IPS-18a (cell line): ENCODE data around the gene TAX1BP3.

Source experiments
- H3K27ac ChIP-seq: one replicate; pipeline ENCODE4 v1.5.1; 2013; ENCODE audit warnings: low read length
- H3K27me3 ChIP-seq: one replicate; pipeline ENCODE4 v1.6.1; 2013; ENCODE audit warnings: mild to moderate bottlenecking, low read length; ENCODE audit not compliant: control insufficient read depth, insufficient read depth
- H3K36me3 ChIP-seq: one replicate; pipeline ENCODE4 v1.6.1; 2013; ENCODE audit warnings: low read depth, low read length; ENCODE audit not compliant: control insufficient read depth
- H3K4me1 ChIP-seq: one replicate; pipeline ENCODE4 v1.6.1; 2013; ENCODE audit warnings: low read depth, low read length; ENCODE audit not compliant: control insufficient read depth
- H3K4me3 ChIP-seq: one replicate; pipeline ENCODE4 v1.5.1; 2013; ENCODE audit warnings: low read length
- H3K9ac ChIP-seq: one replicate; pipeline ENCODE4 v1.6.1; 2013; ENCODE audit warnings: mild to moderate bottlenecking, low read length, moderate library complexity
- H3K9me3 ChIP-seq: one replicate; pipeline ENCODE4 v1.6.1; 2013; ENCODE audit warnings: low read depth, low read length; ENCODE audit not compliant: control insufficient read depth

TAX1BP3 gene

DNA sequence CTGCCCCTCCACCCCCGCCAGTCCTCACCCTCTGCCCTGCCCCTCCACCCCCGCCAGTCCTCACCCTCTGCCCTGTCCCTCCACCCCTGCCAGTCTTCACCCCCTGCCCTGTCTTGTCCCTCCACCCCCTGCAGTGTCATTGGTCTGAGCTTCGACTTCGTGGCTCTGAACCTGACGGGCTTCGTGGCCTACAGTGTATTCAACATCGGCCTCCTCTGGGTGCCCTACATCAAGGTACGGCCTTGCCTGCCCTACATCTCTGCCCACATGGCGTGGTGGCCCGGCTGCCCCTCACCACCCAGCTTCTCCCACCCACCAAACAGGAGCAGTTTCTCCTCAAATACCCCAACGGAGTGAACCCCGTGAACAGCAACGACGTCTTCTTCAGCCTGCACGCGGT lies 12.0 kb downstream of the TAX1BP3 start:
- Histone ChIP-seq H3K4me3 (no peak overlapping the region), H3K36me3 (no peaks in the 10 kb centered on the region), H3K27me3 (no peaks in the 10 kb centered on the region), H3K4me1 (no peaks in the 10 kb centered on the region), H3K27ac (no peak overlapping the region), H3K9ac (no peak overlapping the region), H3K9me3 (no peaks in the 10 kb centered on the region)

DNA sequence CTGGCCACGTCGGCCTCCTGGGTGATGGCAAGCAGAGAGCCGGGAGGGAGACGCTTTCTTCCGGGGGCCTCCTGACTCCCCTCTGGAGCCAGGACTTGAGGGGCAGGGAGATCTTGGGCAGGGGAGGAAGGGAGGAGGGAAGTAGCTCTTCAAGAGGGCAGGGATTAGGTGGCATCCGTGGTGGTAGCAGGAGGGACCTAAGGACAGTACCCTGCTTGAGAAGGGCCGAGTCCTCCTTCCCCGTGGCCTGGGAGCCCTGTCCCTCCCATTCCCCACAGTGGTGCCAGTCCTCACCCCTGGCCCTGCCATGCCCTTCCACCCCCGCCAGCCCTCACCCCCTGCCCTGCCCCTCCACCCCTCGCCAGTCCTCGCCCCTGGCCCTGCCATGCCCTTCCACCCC lies 12.6 kb downstream of the TAX1BP3 start:
- Histone ChIP-seq H3K27me3 (no peaks in the 10 kb centered on the region), H3K4me1 (no peaks in the 10 kb centered on the region), H3K9me3 (no peaks in the 10 kb centered on the region), H3K36me3 (no peaks in the 10 kb centered on the region), H3K4me3 (no peak overlapping the region), H3K27ac (no peak overlapping the region), H3K9ac (no peak overlapping the region)

DNA sequence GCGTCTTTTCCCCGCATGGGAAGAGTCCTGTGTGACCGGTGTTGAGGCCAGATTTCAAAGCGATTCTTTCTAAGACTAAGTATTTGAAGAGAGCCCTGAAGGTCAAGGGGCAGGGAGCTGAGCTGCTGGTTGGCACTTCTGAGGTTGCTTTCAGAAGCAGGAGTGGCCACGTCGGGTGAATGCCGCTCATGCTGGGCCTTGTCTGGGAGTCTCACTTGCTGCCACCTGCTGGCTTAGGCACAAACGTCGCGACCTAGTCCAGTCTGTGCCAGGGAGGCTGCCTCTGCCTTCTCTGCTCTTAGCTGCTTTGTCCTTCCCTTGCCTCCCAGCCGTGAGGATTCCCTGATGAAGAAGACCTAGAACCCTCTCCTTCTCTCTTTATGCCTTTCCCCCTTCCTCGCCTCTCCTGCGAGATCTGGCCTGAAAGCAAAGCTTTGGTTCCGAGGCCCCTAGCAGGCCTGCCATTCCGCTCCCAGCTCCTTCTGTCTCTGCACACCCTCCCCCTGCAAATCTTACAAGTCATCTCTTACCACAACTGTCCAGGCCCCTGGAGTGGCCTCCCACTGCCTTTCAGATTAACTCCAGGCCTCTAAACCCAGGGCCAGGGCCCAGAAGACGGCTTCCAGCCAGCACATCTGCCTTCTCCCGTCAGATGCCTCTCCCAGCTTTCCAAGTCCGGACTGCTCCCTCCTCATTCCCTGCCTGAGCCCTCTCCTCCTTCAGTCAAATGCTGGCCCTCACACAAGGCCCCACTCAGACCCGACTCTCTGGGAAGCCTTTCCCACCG lies 20.4 kb downstream of the TAX1BP3 start:
- H3K4me1 ChIP-seq, result no peaks in the 10 kb centered on the region
- no peak overlapping the region for H3K4me3 ChIP-seq
- H3K27me3 ChIP-seq, result no peaks in the 10 kb centered on the region
- H3K9ac ChIP-seq, result no peak overlapping the region
- no peaks in the 10 kb centered on the region for H3K9me3 ChIP-seq
- H3K27ac ChIP-seq, result no peak overlapping the region
- H3K36me3 ChIP-seq, result peaks cover 2% of the 10 kb centered on the region

DNA sequence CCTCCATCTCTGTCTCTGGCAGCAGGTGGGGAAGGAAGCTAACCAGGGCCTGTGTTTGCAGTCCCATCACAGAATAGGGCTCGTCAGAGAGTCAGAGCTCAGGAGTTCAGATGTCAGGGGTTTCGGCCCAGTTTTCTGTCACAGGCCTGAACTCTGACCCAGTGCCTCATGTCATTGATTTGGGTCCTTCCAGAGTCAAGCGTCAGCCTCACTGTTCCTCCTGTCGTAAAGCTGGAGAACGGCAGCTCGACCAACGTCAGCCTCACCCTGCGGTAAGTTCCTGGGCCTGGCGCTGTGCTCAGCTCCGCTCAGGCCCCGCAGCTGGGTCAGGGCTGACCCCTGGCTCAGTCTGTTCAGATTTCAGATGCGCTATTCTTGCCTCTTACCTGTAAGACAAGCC lies 21.1 kb downstream of the TAX1BP3 start:
- H3K9ac ChIP-seq, result no peak overlapping the region
- H3K36me3 ChIP-seq, result peaks cover 2% of the 10 kb centered on the region
- no peak overlapping the region for H3K27ac ChIP-seq
- no peaks in the 10 kb centered on the region for H3K27me3 ChIP-seq
- no peak overlapping the region for H3K4me3 ChIP-seq
- no peaks in the 10 kb centered on the region for H3K9me3 ChIP-seq
- H3K4me1 ChIP-seq, result no peaks in the 10 kb centered on the region

DNA sequence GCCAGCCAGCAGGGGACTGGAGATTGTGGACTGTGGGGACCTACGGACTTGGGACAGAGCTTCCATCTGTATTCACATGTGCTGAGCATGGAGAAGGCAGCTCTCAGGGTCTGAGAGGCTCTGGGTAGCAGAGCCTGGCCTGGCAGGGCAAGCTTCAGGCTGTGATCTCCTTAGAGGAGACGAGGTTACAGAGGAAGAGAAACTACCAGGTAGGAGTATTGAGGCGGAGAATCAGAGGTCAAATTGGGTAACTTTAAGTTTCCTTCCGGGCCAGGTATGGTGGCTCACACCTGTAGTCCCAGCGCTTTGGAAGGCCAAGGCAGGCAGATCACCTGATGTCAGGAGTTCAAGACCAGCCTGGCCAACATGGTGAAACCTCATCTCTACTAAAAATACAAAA lies 23.1 kb downstream of the TAX1BP3 start:
- Histone ChIP-seq H3K36me3 (peaks cover 2% of the 10 kb centered on the region), H3K4me3 (no peak overlapping the region), H3K27me3 (no peaks in the 10 kb centered on the region), H3K4me1 (no peaks in the 10 kb centered on the region), H3K9me3 (no peaks in the 10 kb centered on the region), H3K9ac (no peak overlapping the region), H3K27ac (no peak overlapping the region)

DNA sequence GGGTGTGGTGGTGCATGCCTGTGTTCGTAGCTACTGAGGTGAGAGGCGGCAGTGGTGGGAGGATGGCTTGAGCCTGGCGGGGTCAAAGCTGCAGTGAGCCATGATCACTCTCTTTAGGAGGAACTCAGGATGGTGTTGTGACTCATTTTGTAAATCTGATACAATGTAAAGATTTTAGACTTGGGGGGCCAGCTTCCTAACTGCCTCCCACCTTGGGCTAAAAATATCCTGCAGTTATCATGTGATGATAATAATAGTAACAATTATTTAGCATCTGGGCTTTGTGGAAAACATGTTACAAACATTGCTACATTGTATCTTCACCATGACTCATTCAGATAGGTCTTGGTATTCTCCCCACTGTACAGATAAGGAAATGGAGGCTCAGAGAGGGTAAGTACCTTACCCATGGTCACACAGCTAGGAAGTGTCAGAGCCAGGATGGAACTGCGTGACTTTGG lies 24.5 kb downstream of the TAX1BP3 start:
- Histone ChIP-seq H3K9me3 (no peaks in the 10 kb centered on the region), H3K4me3 (no peak overlapping the region), H3K27me3 (no peaks in the 10 kb centered on the region), H3K9ac (no peak overlapping the region), H3K4me1 (no peaks in the 10 kb centered on the region), H3K27ac (no peak overlapping the region), H3K36me3 (peaks cover 2% of the 10 kb centered on the region)

DNA sequence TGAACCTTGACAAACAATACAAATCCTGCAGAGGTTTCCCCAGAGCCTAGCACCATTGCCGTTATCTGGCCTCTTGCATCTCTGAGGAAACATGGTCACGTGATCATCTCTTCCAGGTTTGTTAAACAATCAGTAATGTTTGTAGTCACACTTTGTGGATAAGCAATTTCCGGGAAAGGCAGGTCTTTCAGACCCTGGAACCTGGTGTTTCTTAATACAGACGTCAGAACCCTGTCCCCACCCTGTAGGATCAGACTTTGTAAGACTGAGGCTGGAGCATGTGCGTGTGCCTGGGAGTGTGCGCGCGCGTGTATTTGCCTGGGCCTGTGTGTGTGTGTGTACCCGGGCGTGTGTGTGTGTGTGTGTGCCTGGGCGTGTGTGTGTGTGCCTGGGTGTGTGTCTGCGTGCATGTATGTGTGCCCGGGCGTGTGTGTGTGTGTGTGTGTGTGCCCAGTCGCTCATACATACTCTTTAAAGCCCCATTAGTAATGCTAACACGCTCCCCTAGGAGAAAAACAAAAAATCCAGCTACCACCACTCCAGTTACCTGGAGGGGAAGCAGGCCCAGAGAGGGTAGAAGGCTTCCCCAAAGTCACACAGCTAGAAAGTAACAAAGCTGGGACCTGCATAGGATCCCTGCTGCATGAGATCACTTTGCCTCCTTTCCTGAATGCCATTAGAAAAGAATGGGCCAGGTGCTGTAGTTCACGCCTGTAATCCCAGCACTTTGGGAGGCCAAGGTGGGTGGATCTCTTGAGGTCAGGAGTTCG lies 26.5 kb downstream of the TAX1BP3 start:
- Histone ChIP-seq H3K27ac (no peak overlapping the region), H3K9ac (no peak overlapping the region), H3K9me3 (no peaks in the 10 kb centered on the region), H3K27me3 (no peaks in the 10 kb centered on the region), H3K4me1 (no peaks in the 10 kb centered on the region), H3K4me3 (no peak overlapping the region), H3K36me3 (peaks cover 2% of the 10 kb centered on the region)

DNA sequence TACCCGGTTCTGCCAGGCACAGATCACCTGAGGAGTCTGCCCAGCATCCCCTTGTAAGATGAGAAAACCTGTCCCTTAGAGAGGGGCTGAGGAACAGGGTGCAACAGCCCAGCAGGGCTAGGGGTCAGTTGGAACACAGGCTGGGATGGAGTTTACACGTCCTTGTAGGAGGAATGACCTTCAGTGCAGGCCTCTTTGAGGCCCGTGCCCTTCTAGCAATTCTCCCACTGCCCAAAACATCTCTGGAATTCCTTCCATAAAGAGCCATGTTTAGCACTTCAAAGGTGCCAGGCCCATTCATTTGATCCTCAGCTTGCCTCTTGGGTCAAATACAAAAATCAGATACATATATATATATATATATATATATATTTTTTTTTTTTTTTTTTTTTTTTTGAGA lies 27.4 kb downstream of the TAX1BP3 start:
- Histone ChIP-seq H3K9me3 (no peaks in the 10 kb centered on the region), H3K36me3 (peaks cover 2% of the 10 kb centered on the region), H3K27me3 (no peaks in the 10 kb centered on the region), H3K4me3 (no peak overlapping the region), H3K9ac (no peak overlapping the region), H3K27ac (no peak overlapping the region), H3K4me1 (no peaks in the 10 kb centered on the region)

DNA sequence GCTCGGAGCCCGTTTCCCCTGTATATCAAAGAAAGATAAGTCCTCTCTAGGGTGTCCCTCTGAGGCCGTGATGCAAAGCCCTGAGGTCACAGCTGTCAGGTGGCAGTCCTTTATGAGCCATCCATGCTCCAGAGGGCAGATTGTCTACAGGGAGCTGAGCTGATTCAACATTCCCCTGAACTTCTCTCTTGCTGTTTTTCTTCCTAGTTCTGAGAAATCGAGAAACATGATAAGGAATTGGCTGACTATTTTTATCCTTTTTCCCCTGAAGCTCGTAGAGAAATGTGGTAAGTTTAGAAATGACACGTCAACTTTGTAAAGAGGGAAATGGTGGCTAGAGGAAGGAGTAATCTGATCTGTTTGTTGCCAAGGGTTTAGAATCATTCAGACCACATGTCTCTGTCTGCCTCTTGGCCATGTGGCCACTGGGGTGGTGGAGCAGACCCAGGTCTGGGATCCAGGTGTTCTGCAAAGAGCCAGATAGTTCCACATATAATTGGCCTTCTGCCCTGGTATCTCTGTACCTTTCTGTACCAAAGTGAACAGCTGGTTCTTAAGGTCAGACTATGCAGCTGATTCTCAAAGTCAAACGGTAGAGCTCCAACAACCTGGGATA lies 28.3 kb downstream of the TAX1BP3 start:
- H3K27ac ChIP-seq, result no peak overlapping the region
- H3K36me3 ChIP-seq, result no peaks in the 10 kb centered on the region
- no peaks in the 10 kb centered on the region for H3K4me1 ChIP-seq
- no peak overlapping the region for H3K9ac ChIP-seq
- no peaks in the 10 kb centered on the region for H3K27me3 ChIP-seq
- H3K9me3 ChIP-seq, result no peaks in the 10 kb centered on the region
- H3K4me3 ChIP-seq, result no peak overlapping the region

DNA sequence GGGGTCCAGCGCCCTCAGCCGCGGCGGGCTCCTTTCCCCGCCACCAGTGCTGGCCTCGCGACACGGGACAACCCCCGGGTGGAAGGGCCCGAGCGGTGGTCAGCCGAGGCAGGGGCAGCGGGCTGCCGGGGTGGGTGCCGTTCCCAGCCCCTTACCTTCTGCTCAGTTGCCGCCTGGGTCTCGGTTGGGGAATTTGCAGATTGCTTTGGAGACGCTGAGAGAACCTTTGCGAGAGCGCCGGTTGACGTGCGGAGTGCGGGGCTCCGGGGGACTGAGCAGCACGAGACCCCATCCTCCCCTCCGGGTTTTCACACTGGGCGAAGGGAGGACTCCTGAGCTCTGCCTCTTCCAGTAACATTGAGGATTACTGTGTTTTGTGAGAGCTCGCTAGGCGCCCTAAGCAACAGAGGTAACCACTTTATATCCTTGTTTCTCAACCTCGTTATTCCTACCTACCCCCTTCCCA lies 31.4 kb downstream of the TAX1BP3 start:
- no peak overlapping the region for H3K27ac ChIP-seq
- H3K9ac ChIP-seq, result peak overlapping the region; percentile 79
- H3K36me3 ChIP-seq, result no peaks in the 10 kb centered on the region
- H3K4me1 ChIP-seq, result no peaks in the 10 kb centered on the region
- H3K4me3 ChIP-seq, result peak overlapping the region; percentile 86
- H3K9me3 ChIP-seq, result no peaks in the 10 kb centered on the region
- H3K27me3 ChIP-seq, result no peaks in the 10 kb centered on the region

DNA sequence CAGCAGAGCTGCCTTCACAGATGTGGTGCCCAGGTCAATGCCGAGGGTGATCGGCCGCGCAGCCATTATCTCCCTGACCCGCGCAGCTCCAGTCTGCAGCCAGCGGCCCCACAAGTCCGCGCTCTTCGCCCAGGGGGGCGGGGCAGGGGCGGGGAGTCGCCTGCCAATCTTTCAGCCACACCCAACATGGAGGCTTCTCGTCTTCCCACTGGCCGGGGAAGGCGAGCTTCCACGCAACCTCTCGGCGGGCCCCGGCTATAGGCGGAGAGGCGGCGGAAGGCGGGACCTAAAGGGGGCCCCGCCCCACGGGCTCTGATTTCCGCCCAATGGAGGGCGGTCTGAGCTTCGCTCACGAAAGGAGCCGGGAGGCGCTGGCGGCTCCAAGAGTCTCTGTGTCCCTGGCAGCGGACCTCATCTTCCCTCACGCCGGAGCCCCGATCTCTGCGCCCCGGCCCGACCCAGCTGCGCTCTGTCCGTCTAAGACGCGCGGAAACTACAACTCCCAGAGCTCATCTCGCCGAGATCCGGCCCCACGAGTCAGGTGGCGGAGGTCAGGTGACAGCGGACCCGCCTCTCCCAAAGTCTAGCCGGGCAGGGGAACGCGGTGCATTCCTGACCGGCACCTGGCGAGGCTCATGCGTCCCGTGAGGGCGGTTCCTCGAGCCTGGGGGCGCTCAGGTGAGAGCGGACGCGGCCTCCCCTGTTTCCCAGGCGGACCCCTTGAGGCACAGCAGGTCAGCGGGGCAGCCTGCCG lies 32.0 kb downstream of the TAX1BP3 start, which contains the start of the genes CTNS and SHPK:
Gene CTNS, plus strand, starts transcription at position 607 of the 754 bp plus-strand sequence. CDS start 3,447 bp downstream, outside the sequence.
Gene SHPK, minus strand, starts transcription at position 97 of the 754 bp plus-strand sequence. Its CDS starts 31 bp downstream, at position 66.
- peak within 1 kb of the TSS; percentile 79 for H3K9ac ChIP-seq
- H3K27me3 ChIP-seq, result no peaks in the 10 kb centered on the region
- no peaks in the 10 kb centered on the region for H3K36me3 ChIP-seq
- H3K27ac ChIP-seq, result no peak within 1 kb of the TSS
- no peaks in the 10 kb centered on the region for H3K9me3 ChIP-seq
- no peaks in the 10 kb centered on the region for H3K4me1 ChIP-seq
- peak within 1 kb of the TSS; percentile 86 for H3K4me3 ChIP-seq
